Stimulated activated CD8-positive, alpha-beta memory T cell treated with anti-CD3 and anti-CD28 coated beads, Interleukin-15, amount 100 ng/mL, for 24 hours (primary cell): ENCODE measurements around the gene C20orf204.
"Not testable (repeated sequence)": the region's sequence is repeated elsewhere in the genome, so short reads cannot be mapped to it uniquely, and the experiment has no call there.

Source experiments
- DNase-seq: peaks from one replicate; pipeline ENCODE4 v3.0.0-alpha.2; 2020; ENCODE audit warnings: low read depth

C20orf204 gene

GRCh38 chr20:64084685-64085152 is 48.7 kb downstream of the C20orf204 start:
- DNase-seq = no peak

- DNase-seq = no peak
Observed at GRCh38 chr20:64086801-64087200, 50.8 kb downstream of the C20orf204 start.

GRCh38 chr20:64087226-64087825 is 51.3 kb downstream of the C20orf204 start:
- not testable (repeated sequence) for DNase-seq

- not testable (repeated sequence) for DNase-seq
Observed at GRCh38 chr20:64088586-64088985, 52.6 kb downstream of the C20orf204 start.
